Anterior cingulate cortex (tissue), 58 donors: ENCODE data around the gene MSI2.
"Not testable (repeated sequence)": the region's sequence is repeated elsewhere in the genome, so short reads cannot be mapped to it uniquely, and the experiment has no call there.

ENCODE experiments used
- DNase-seq, 58 donors: peaks; one replicate each; lab custom pipeline; 2025; lab: John Stamatoyannopoulos, UW

The MSI2 gene

DNA sequence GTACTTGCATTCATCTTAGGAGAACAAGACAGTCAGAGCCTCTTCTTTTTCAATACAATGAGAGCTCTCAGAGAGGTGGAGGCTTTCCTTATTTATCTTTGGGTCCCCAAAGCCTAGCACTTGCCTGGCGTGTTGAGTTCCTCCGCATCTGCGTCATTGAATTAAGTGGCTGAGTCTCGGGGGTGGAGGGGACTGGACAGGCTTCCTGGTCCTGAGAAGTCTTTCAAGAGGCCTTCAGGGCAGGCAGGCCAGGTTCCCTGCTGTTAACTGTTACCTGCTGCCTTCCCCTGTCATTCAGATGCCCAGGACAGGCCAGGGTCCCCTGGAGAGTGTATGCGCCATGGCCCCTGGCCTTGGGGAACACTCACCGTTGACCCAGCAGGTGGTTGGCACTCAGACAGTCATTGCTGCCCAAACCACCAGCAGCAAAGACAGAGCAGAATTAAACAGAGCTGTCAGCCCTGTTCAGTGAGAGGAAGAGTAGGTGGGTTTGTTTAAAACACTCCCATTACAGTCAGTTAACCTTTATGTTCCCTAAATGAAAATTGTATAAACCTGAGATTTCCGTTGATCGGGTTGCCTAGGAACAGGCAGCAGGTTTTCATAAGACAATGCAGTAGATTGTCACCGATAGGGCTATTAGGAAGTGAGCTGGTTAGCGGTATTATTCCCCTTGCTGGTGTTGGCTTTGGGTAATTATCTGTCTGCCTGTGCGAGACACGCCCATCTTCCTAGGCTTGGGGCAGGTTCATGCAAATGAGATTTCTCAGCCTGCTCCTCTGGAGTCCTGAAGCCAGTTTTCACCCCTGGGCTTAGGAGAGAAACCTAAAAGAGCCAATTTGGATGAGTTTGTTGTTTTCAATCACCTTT, 356.1 kb downstream of the MSI2 start:
- DNase-seq = no peak

DNA sequence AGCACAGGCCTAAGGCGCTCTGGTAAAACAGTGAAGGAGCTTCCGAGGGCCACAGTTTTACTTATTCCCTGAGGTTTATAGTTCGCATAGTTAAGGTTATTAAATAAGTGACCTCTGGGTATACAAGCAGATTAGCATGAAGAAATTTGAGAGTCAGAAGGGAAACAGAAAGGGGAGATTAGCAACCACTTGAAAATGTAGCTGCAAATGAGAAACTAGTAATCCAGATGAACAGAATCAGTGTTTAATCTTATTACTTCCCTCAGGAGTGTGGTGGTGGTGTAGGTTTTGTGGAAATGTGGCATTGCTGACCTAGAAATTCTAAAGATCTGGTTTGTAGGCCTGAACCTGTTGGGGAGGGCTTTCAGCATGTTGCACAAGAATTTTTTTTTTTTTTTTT, 358.4 kb downstream of the MSI2 start:
- DNase-seq = no peak

GRCh38 chr17:57615836-57616757, 359.8 kb downstream of the MSI2 start:
- DNase-seq = no peak

GRCh38 chr17:57617218-57617617, 360.9 kb downstream of the MSI2 start:
- DNase-seq = no peak

- DNase-seq = no peak
Observed at GRCh38 chr17:57619061-57619937, 363.0 kb downstream of the MSI2 start.

- no peak for DNase-seq
Observed at GRCh38 chr17:57620576-57620975, 364.3 kb downstream of the MSI2 start.

GRCh38 chr17:57621791-57622190, 365.5 kb downstream of the MSI2 start:
- DNase-seq = not testable (repeated sequence)

GRCh38 chr17:57622306-57622682, 366.0 kb downstream of the MSI2 start:
- no peak for DNase-seq

- peak in 1 of 58 donors; percentile 10 for DNase-seq
Observed at GRCh38 chr17:57622683-57623433, 366.5 kb downstream of the MSI2 start.

- no peak for DNase-seq
Observed at GRCh38 chr17:57623620-57624019, 367.3 kb downstream of the MSI2 start.

DNA sequence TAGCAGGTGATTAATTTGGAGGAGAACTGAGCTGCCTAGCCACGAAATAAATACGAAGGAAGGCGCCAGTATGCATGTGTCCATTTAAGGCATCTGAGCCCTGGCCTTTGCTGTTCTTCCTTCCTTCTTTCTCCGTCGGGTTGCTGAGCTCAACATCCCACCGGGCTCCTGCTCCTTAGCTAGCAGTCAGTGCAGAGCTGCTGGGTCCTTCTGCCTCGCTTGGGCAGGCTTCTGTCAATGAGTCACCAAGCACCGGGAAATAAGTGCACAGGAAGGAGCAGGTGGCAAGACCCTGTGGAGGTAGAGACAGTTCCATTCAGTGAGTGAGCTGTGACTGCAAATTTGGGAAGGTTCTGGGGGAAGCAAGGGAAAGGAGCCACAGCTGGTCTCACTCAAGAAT, 368.1 kb downstream of the MSI2 start:
- no peak for DNase-seq

DNA sequence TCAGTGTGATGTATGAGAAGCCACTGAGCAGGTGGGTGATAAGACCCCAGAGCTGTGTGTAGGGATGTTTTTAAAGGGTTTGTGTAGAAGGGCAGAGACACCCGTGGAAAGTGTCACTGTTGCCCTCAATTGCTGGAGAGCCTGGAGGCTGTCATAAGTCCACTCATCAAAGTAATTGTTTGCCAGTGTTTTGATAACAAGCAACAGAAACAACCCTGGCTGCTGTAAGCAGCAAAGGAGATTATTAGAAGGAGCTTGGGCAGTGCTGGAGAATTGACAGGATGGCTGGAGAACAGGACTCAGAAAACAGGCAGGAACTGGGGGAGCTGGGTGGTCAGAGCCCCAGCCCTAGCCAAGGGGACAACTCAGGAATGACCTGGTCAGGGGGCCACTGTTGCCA, 369.2 kb downstream of the MSI2 start:
- DNase-seq = no peak

GRCh38 chr17:57625957-57626356, 369.6 kb downstream of the MSI2 start:
- DNase-seq = no peak

DNA sequence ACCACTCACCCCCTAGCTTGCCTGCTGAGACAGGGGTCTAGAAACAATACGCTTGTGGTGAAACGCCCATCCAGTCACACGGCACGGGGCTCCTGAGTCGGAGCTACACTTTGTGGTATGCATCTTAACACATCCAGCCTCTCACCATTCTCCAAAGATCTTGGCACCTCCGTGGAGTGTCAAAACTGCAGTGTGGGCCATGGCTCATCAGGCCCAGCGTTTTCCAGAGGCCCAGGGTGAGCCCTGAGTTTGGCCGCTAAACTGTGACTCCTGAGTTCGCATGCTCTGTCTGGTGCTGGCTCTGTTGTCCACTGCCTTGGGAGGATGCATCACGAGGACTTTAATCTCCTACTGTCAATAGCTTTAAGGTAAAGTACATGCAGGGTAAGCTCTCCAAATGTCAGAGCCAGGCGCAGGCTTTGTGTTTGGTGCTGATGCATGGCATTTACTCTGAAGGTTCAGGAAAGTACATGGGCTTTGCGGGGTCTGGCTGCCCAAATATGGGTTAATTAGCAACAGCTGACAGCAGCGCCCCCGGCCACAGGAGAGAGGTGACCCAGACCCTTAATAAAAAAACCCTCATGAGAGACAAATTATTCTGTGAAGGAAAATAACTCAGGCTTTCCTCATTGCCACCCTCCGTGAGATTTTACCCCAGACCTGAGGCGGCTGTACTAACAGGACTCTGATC, 370.3 kb downstream of the MSI2 start:
- no peak for DNase-seq

GRCh38 chr17:57627591-57627990, 371.3 kb downstream of the MSI2 start:
- DNase-seq = no peak

GRCh38 chr17:57628421-57628820, 372.1 kb downstream of the MSI2 start:
- no peak for DNase-seq

GRCh38 chr17:57629470-57629869, 373.1 kb downstream of the MSI2 start:
- DNase-seq = no peak

GRCh38 chr17:57629886-57630285, 373.6 kb downstream of the MSI2 start:
- DNase-seq = no peak

- DNase-seq = no peak
Observed at GRCh38 chr17:57630736-57631135, 374.4 kb downstream of the MSI2 start.
